Measurements from ENCODE around the gene AQP1. TPM values are rescaled to one million over a fixed set of nuclear protein-coding genes. Genes with fewer than 3 reads are reported as not detected.

Gene AQP1
- total and polyA plus RNA-seq, 8 donors = 146 to 450 (median 231) TPM

DNA sequence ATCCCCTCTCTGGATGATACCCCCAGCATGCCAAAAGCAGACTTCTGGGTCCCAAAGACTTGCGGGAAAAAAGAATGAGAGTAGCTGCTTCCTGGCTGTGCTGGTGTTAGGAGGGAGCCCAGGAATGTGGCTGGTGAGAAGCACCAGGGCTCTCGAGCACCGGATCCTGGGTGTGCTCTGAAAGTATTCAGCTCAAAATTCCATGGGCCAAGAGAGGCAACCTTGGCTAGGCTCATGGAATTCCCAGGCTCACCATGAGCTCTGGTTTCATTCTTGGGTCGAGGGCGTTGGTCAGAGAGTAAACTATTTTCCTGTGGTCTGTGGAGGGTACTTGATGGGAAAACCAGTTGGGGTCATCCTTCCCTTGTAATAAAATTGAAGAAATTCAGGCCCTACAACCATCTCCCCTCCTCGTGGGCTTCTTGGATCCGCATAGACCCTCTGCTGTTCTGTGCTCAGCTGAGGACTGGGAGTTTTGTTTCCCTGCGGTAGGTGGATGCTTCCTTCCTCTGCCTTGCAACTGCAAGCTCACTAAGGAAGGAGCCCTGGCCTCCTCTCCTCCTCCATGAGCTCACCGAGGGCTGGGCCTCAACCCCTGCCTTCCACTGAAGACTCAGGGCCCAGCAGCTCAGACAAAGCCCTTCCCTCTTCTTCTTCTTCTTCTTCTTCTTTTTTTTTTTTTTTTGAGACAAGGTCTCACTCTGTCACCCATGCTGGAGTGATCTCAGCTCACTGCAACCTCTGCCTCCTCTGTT, 34.5 kb upstream of the AQP1 start:
- H3K9me3 ChIP-seq = no peaks in the 10 kb centered on the region
- intact Hi-C loops (cut with DNase I) = no loop called here
- DNase-seq = no peak
- TF ChIP-seq, protein P1, sequence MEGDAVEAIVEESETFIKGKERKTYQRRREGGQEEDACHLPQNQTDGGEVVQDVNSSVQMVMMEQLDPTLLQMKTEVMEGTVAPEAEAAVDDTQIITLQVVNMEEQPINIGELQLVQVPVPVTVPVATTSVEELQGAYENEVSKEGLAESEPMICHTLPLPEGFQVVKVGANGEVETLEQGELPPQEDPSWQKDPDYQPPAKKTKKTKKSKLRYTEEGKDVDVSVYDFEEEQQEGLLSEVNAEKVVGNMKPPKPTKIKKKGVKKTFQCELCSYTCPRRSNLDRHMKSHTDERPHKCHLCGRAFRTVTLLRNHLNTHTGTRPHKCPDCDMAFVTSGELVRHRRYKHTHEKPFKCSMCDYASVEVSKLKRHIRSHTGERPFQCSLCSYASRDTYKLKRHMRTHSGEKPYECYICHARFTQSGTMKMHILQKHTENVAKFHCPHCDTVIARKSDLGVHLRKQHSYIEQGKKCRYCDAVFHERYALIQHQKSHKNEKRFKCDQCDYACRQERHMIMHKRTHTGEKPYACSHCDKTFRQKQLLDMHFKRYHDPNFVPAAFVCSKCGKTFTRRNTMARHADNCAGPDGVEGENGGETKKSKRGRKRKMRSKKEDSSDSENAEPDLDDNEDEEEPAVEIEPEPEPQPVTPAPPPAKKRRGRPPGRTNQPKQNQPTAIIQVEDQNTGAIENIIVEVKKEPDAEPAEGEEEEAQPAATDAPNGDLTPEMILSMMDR (IDR thresholded peaks at IDR 0.05) = no peak
- no peak for FAIRE-seq
- peaks cover 8 to 15% (median 12%) of the 10 kb centered on the region in 3 donors for H3K4me1 ChIP-seq
- no peak for ATAC-seq
- no peaks in the 10 kb centered on the region for H3K36me3 ChIP-seq
- H3K27me3 ChIP-seq = no peaks in the 10 kb centered on the region
- H3K4me3 ChIP-seq = no peak overlapping the region
- no peak overlapping the region for H3K27ac ChIP-seq
- WGBS, 2 donors = 93% methylated on average over 9 of the region's 9 CpGs

DNA sequence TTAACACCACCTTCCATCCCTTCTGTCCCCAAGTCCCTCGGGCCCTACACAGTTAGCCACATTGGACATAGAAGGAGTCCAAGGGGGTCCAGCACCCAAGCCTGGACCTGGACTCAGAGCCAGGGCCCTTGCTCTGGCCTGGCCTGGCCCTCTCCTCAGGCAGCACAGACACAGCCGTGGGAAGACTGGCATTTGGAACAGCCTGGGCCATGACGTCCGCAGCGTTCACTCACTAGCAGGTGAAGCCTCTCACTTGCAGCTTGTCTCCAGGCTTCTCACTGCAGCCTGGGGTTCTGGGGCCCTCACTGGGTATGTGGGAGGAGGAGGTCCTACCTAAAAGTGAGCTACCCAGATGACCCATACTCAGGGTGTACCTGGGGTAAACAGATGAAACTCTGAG, 33.7 kb upstream of the AQP1 start:
- H3K36me3 ChIP-seq = no peaks in the 10 kb centered on the region
- WGBS, 2 donors = 57 to 69% methylated on average over 5 of the region's 5 CpGs
- ATAC-seq (peak; percentile 62 to 79 (median 74)), DNase-seq (peak in 2 of 6 donors; percentile 73 to 74), FAIRE-seq (no peak)
- H3K4me3 ChIP-seq = no peak overlapping the region
- no peak overlapping the region for H3K27ac ChIP-seq
- H3K4me1 ChIP-seq = peaks cover 8 to 15% (median 12%) of the 10 kb centered on the region in 3 donors
- TF ChIP-seq, protein P1 (IDR thresholded peaks at IDR 0.05) = no peak
- intact Hi-C loops (cut with DNase I) = no loop called here
- no peaks in the 10 kb centered on the region for H3K9me3 ChIP-seq
- no peaks in the 10 kb centered on the region for H3K27me3 ChIP-seq

DNA sequence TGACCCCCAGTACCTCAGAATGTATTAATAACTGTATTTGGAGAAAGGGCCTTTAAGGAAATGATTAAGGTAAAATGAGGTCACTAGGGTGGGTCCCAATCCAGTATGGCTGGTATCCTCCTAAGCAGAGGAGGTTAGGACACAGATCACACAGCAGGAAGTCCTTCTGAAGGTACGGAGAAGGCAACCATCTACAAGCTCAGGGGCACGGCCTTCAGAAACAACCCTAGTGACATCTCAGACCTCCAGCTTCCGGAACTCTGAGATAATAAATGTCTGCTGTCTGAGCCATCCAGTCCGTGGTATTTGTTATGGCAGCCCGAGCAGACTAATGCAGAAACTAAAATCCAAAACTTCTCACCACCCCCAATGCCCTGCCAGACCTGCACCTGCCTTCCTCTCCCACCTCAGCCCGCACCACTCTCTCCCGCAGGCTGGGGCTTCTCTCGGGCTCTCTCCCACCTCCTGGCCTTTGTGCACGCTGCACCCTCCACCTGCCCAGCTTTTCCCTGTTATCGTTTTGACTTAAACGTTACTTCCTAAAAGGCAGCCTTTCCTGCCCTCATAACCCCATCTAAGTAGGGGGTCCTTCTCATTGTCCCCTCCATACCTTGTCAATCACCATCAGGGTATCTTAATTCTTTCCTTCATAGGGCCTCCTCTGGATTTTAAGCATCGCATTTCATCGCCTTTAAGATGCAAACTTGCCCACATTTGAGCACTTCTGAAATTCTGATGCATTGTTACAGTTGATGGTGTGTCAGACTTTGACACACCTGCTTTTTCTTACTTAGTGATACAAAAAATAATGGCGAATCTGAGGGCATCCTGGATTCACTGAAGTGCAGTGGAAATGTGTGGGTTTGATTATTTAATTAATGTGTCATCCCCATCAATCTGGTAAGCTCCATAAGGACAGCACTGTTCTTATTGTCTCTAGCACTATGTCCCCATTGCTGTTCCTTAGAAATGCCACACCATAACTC, 32.2 kb upstream of the AQP1 start:
- no peak for FAIRE-seq
- Histone ChIP-seq H3K4me1 (peaks cover 8 to 15% (median 12%) of the 10 kb centered on the region in 3 donors), H3K27me3 (no peaks in the 10 kb centered on the region), H3K4me3 (no peak overlapping the region), H3K9me3 (no peaks in the 10 kb centered on the region), H3K27ac (peak overlapping the region; percentile 2 to 43 (median 38)), H3K36me3 (no peaks in the 10 kb centered on the region)
- intact Hi-C loops (cut with DNase I) = no loop called here
- ATAC-seq = peak; percentile 67 to 83 (median 78)
- DNase-seq = peak in 3 of 6 donors; percentile 52 to 72 (median 68)
- TF ChIP-seq, protein P1 (IDR thresholded peaks at IDR 0.05) = no peak
- WGBS, 2 donors = 47 to 50% methylated on average over 14 of the region's 14 CpGs

DNA sequence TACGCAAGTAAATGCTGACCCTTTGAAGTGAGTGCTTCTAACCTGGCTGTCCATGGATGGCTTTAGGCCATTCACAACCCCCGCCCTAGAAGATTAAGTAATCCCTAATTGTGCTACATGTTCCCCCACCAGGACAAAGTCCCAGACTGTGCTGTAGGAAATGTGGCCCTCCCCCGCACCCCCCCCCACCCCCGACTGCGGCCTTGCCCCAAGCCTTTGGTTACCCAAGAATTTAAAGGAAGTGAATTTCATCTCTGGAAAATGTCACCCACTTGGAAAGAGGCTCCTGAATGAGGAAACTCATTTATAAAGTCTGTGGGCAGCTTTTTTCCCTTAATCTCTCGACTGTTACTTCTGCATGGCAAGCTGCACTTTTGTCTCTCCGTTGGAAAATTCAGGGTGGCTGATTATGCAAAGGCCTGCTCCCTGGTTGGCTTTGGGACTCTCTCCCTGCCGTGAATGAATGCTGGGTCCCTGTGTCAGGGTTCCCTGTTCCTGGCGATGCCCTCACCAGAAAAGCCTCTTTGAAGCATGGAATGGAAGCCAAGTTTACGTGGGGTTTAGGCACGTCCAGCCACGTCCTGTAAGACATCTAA, 31.4 kb upstream of the AQP1 start:
- no peaks in the 10 kb centered on the region for H3K9me3 ChIP-seq
- no peaks in the 10 kb centered on the region for H3K36me3 ChIP-seq
- ATAC-seq = peak in 3 of 4 donors; percentile 16 to 19 (median 18)
- WGBS, 2 donors = 61 to 64% methylated on average over 12 of the region's 12 CpGs
- peak overlapping the region in 2 of 4 donors; percentile 2 to 31 for H3K27ac ChIP-seq
- intact Hi-C loops (cut with DNase I) = no loop called here
- no peak for DNase-seq
- H3K4me3 ChIP-seq = no peak overlapping the region
- H3K4me1 ChIP-seq = peaks cover 8 to 15% (median 12%) of the 10 kb centered on the region in 3 donors
- no peak for FAIRE-seq
- TF ChIP-seq, protein P1 (IDR thresholded peaks at IDR 0.05) = no peak
- no peaks in the 10 kb centered on the region for H3K27me3 ChIP-seq
